OCI-M1 (cell line): Measurements from ENCODE around the gene UVRAG.

ENCODE experiments used
- DNase-seq: peaks from one replicate; lab custom pipeline; 2025; lab: John Stamatoyannopoulos, UW

The UVRAG gene

DNA sequence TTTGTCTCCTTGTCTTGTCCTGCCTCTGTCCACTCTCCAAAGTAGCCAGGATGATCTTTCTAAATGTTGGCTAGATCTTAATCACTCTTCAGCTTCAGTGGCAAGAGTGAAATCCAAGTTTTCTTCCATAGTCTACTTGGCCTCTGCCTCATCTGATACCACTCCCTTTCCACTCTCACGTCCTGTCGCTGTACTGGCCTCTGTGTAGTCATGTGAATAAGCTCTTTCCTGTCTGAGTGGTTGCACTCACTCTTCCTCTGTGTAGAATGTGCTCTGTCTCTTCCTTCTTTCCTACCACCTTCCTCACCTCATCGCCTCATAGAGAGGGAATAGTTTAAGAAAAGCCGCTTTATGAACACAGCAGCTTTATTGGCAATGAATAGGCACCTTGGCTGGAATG, 304.8 kb downstream of the UVRAG start:
- DNase-seq = no peak

DNA sequence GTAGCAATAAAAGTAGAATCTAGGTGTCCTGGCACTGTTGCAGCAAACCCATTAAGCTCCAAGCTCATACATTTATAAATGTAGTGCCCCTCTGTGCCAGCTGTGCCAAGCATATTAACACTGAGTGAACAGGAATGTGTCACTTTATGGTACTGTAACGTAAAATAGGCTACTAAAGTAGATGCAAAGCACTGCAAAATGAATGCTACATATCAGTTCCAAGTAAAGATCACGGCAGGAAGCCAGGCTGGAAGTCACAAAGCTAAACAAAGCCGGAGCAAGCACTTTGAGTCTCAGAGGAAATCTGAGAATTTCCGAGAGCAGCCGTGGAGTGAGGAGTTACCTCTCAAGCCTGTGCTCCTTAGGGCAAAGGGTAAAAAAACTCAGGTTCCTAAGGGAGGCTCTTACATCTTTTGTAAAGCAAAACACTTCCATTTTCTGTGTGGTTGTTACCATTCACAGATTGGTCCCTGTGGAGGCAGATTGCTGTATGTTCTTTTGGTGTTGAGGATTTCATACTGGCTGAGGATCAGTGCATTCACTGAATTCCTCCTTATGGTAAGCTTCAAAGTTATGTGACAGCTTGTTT, 305.6 kb downstream of the UVRAG start:
- no peak for DNase-seq

DNA sequence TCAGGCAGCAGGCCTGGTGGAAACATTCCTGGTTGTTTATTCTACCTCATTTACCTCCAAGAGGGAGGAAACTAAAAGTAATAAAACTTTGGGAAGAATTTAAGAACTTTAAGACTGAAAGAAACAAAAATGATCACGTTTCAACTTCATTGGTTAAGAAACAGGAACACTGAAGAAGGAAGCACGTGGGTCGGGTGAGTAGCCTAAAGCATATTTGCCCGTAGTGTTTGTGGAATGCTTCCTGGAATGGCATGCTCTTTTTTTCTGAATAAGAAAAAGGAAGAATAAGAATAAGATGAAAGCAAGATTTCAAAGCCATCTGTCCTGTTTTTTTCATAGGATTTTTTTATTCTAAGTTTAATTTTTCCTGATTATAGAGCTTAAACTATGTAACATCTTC, 308.2 kb downstream of the UVRAG start:
- DNase-seq = no peak

DNA sequence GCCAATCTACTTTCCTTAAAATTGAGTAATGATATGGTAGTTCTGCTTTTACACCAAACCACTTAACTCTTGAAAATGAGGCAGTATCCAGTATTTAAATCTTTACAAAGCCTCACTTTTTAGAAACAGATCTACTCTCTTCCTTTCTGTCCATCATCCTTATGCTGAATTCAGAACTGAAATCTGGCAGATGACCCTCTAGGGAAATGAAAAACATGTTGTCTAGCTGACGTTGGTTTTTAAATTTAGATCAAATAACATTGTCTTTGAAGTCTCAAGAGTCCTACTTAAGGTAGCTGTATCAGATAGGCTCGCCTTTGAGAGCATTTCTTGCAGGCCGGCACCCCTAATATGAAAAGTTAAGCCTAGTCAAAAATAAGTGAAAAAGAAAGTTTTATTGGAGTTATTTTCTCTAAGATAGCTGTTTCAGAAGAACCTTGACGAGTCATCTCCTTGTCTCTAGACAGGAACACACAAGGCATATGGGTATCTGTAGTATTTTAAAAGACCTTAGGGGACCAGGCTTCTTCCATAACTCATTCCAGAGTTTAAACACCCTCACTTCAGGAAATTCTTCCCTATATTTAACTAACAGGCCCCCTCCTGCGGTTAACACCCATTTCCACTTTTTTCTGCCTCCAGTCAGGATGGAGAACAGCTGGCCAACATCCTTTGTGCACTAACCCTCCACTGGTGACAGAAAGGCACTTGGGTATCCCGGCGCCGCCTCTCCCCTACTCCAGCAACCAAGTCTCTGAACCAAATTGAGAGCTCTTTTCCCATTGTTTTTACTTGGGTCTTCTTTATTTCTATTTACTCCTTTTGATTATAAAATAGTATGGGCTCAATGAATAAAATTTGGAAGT, 310.1 kb downstream of the UVRAG start:
- no peak for DNase-seq

DNA sequence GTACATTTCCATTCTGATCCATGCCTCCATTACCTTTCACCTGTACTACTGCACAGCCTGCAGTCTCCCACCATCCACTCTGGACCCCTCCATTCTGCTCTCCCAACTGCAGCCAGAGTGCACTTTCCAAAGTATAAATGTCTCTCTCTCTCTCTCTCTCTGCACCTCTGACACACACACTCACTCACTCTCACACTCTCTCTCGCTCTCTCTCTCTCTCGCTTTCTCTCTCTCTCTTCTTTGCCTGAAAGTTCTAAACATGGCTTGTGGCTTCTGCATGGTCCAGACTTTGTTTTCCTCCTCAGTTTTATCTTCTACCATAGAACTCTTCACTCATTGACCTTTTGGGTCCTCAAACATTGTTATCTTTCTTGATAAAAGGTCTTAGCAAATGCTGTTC, 314.7 kb downstream of the UVRAG start:
- no peak for DNase-seq

DNA sequence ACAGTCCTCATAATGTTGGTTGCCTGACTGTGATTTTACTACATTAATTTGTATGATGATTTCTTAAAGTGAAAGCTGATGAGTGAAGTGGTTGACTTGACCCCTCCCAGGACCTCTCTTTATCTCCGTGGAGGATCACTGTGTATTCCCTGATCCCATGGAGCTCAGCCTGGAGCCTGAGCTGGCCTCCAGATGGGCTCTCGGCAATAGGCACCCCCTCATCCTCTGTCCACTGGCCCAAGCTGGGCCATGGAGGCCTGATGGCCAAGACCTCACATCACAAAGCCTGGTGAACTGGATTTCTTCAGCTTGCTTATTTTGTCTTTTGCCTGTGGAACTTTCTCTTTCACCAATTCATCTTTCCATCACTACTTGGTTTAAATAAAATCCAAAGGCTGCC, 316.1 kb downstream of the UVRAG start:
- no peak for DNase-seq

DNA sequence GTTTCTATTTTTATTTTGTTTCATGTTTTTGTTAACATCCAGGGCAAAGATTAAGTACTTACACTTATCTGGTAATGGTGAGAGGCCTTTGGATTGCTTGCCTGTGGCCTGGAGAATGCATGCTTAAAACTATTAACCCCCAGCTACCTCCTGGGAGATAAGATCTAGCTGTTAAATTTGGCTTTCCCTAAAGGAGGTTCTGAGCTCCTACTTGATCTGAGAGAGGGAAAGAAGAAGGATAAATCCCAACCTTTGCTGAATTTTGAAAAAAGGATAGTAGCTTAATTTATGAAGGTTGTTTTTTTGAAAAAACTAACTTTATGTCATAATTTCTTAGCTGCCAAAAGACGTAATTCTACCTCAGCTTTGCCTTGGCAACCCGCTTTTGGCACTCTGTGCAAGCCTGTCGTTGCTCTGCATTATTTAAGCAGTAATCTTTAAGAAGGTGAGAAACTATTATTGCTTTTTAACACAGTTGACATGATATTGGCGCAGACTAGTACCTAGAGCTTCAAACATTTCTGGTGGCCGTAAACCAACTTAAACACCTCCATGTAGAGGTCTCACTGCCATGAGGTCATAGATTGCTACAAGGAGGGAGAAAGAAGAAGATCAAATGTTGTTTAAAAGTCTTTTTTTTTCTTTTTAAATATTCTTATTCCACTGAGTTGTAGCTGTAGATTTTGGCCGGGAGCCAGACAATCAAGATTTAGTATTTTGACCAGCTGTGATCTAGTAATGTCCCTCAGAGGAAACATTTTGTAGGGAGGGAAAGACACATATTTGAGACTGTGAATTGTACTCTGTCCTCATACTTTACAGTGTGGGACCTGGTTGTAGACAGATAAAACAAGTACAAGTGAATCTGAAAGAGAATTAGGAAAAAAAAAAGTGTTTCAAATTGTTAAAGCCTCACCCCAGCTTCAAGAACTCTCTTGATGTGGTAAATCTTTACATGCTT, 316.9 kb downstream of the UVRAG start:
- DNase-seq = no peak

DNA sequence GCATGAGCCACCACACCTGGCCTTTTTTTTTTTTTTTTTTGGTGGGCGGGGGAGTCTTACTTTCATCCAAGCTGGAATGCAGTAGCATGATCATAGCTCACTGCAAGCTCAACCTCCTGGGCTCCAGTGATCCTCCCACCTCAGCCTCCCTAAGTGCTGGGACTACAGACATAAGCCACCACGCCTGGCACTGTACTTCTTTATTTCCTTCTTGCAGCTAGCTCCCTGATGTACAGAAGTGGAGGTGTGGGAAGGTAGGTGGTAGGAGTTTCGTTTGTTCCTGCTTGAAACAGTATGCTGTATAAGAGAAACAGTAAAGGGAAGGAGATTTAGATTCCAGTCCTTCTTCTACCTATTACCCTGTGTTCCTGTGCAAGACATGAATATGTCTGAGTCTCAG, 319.2 kb downstream of the UVRAG start:
- DNase-seq = no peak

DNA sequence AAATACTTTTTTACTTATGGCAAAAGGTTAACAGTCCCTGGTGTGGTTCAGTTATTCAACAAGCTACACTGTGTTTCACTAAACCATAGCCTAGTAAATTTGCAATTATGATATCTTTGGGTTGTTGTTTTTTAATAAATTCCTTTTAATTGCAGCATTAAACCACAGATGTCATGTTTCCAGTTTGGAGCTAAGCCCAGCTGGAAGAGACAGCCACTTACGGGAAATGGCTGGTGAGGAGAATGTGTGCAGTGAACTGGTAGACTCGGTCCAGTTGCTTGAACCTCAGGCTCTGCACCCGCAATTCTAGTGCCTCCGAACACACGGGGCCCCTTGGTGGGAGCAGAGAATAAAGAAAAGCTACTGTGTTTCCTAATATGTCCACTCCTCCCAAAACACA, 320.5 kb downstream of the UVRAG start:
- no peak for DNase-seq

DNA sequence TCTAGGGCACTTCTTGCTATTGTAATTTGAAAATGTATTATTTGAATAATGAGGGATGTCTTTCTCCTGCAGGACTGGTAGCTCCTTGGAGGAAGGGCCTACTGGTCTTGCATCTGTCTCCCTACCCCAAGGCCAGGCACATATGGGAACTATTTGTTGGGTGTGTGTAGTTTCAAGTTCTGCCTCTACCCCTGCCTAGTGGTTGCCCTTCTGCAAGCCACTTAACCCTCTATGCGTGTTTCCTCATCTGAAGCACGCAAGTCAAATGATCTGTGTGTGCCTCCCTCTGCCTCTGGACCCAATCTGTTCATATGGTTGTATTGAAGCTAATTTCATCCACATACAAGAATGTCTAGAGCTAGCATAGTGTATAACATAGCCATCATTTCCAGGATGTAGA, 324.3 kb downstream of the UVRAG start:
- DNase-seq = no peak

DNA sequence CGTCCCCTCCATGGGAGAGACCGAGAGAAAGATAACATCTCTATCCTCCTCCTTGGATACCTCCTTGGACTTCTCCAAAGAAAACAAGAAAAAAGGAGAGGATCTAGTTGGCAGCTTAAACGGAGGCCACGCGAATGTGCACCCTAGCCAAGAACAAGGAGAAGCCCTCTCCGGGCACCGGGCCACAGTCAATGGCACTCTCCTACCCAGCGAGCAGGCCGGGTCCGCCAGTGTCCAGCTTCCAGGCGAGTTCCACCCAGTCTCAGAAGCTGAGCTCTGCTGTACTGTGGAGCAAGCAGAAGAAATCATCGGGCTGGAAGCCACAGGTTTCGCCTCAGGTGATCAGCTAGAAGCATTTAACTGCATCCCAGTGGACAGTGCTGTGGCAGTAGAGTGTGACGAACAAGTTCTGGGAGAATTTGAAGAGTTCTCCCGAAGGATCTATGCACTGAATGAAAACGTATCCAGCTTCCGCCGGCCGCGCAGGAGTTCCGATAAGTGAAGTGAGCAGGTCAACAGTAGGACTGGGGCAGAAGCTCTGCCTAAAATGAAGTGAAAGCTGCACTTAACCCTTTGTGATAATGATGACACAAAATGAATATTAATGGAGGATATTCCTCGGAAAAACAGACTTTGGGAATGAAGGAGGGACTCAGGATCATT, 326.0 kb downstream of the UVRAG start:
- DNase-seq = no peak

DNA sequence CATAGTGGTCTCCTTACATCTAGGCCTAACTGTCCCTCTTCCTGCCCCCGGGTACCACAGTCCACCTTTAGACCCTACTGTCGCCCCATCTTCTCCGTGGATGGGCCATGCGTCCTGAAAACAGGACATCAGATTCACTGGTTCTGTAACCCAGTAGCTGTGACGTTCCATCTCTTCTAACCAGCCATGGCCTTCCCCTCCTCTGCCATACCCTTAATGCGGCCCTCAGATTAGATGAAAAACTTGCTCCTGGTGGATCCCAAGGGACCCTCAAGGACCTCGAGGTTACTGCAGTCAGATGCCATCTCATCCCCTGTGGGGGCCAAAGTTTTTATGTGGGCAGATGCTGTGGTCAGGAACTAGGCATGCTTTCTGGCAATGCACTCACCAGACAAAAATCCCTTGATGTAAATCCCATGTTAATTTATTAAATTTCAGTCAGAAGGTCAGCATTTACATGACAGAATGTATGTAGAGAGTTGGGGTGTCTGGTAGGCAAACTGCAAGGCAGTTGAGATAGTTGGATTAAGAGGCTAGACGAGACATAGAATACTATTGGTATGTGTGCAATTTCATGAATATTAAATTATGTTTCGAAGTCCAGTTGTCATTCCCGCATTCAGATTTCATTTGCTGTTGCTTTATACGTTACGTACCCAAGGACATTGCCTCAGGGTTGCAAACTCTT, 327.0 kb downstream of the UVRAG start:
- no peak for DNase-seq

DNA sequence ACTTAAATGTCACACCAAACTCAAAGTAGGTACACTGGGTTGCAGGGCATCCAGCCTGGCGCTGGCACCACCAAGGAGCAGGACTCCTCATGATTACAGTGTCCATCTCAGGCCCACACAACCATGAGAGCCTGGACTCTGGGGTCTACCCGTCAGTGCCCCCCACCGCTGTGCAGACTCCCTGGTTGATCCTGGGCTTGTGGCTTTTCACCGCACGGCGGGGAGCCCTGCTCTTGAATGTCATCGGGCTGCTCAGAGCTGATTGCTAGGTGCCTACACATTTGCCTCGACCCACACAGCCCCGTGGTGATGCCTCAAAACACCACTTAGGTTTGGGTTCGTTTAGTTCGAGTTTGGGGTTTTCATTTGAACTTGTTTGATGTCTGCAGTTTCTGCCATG, 328.3 kb downstream of the UVRAG start:
- DNase-seq = no peak

DNA sequence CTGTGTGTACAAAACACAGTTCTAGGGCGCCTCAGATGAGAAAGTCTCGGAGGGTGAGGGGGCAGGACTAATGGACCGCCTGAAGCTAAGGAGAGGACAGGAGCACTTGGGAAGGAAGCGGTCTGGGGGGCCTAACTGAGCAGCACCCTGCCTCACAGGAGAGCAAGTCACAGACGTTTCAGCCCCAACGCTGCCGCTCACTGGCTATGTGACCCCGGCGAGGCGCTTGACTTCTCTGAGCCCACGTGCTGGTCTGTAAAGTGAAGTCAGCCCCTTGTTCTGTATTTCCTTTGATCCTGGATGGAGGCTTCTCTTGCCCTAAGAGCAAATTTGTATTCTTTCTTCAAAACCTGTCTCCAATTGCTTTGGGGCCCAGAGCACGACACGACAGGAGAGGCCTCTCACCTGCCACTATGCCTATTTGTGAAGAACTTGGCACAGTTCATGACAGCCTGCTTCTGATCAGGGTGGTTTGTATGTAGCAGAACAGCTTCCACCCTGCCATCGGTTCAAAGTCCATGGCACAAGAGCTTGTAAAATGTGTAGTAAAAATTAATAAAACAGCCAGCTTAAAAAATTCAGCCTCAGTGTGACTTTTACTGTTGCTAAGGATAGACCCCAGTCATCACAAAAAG, 332.2 kb downstream of the UVRAG start:
- DNase-seq = no peak

DNA sequence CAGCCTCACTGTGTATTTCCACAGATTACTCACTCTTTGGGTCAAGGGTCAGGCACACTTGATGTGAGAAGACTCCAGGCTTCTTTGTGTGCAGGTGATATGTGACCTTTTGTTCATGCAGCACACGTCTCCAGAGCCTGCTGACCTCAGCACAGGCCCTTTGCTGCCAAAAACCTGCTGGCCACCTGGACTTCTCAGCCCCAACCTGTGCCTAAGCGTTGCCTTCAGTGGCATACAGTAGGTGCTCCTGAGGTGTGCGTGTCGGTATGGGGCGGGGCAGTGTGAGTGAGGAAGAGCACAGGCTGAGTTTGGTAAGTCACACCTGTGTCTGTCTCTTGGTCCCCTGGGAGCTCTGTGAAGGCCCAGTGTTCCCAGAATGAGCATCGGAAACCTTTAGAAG, 333.2 kb downstream of the UVRAG start:
- DNase-seq = no peak

DNA sequence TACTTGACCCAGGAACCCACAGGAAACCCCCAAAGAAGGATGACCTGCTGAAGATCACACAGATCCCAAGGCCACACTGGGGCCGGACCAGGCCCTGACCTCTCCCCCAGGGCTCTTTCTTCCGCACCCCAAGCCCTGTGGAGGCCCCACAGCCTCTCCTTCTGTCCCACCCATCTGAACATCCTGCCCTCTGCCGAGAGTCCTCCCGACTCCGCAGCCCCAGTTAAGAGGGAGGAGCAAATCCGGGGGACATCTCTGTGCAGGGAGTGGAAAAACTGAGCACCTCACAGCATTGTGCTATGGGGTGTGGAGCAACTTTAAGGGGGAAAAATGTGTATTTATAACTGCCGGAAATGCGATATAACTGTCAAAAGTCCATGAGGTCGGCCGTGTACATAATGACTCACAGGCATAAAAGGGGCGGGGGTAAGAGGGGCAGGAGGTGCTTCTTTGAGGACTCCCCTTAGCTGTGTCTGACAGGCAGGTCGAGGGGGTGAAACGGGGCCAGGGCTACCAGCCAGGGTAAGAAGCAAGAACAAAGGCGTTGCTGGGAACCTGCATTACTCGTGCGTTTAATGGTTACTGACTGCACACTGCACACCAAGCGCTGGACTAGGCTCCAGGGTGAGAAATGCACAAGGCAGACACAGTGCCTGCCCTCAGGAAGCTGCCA, 334.1 kb downstream of the UVRAG start:
- no peak for DNase-seq

DNA sequence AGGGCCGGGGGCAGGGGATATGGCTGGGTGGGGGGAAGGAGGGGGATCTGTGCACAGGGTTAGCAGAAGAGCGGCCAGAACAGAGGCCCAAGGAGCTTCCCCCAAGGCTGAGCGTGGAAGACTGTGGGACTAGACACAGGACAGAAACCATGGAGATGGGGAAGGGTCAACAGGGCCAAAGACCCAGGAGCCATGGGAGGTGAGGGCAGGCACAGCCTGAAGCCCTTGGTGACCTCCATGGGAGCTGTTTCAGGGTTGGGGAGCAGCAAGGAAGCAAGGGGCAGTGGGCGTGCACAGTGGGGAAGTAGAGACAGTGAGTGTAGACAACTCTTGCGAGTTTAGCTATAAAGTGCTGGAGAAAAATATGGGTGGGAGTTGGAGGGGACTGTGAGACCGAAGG, 334.7 kb downstream of the UVRAG start:
- no peak for DNase-seq

DNA sequence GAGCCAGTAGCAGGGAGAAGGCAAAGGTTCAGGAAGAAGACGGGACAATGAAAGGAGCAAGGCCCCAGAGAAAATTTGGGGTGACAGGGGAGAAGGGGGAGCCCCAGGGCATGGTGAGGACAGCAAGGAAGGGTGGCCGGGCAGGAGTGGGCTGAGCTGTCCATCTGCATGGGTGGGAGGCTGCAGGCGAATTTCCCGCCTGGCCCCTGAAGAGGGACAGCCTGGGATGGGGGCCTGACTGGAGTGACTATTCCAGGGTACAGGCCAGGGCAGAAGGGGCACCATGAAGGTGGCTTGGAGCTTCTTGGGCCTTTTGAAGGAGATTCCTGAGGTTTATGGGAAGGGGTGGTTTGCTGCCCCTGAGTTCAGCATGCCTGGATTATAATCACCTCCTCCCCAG, 335.1 kb downstream of the UVRAG start:
- no peak for DNase-seq

DNA sequence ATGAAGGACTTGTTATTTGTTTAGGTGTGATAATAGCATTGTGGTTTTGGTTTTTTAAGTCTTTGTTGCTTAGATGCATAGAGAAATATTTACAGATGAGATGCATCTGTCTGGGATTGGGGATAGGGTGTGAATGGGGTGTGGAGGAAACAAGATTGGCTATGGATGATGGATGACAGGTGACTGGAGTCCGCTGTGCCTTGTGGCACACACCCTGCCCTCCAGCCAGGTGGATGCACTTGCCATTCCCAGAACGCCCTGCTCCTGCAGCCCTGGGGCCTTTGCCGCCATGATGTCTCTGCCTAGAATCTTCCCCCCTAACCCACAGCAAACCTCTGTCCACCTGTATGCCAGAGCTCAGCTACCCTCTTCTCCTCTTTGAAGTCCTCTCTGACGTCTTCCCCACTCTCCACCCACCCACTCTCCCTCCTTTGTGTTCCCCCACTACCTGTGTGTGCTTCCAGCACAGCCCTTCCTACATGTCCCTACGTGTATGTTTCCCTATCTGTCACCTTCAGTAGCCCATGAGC, 336.6 kb downstream of the UVRAG start:
- DNase-seq = no peak

DNA sequence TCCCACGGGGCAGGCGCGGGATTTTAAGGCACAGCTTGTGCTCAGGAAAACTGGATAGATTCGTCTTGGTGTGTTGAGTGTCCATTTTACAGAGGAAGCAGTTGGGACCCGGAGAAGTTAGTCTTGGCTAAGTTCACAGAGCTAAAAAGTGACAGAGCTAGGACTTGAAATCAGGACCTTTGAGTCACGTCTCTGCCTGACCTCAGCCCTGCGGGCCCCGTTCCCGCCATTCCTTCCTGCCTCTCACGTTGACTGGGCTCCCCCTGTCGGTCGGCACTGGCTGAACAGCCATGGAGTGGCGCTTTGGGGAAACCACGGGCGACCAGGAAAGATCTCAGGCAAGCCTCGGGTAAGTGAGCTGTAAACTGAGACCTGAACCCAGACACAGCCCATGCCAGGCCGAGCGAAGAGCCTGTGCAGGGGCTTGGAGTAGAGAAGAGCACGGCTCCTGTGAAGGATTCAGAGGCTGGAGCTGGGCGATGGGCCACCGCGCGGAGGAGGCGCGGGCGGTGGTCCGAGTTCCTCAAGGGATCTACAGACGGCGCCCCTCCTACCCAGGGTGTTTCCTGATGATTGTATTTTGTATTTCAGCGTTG, 337.2 kb downstream of the UVRAG start:
- DNase-seq = peak; percentile 99
